Measurements from ENCODE around the gene SATB1. TPM values are rescaled to one million over a fixed set of nuclear protein-coding genes. Genes with fewer than 3 reads are reported as not detected.

SATB1 gene
- total RNA-seq, 1 experiment from 2014 or later: 16.6 TPM

DNA sequence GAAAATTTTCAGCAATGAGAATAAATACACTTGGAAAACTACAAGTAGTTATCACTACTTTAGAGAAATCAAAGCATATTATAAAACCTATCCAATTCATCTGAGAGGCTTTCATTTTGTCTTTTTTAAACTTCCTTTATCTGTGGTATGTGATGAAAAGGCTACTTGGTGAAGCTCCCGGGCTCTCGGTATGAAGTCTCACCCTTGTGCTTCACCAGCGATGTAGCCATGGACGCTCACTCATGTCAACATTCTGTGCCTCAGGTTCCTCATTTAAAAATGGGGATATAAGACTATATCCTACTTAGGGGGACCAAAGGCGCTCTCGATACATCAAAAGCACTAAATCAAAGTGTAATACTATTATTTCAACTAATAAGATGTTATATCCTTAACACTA lies 14.9 kb downstream of the SATB1 start:
- CTCF ChIA-PET: no interaction called here
- TF ChIP-seq, protein P1, sequence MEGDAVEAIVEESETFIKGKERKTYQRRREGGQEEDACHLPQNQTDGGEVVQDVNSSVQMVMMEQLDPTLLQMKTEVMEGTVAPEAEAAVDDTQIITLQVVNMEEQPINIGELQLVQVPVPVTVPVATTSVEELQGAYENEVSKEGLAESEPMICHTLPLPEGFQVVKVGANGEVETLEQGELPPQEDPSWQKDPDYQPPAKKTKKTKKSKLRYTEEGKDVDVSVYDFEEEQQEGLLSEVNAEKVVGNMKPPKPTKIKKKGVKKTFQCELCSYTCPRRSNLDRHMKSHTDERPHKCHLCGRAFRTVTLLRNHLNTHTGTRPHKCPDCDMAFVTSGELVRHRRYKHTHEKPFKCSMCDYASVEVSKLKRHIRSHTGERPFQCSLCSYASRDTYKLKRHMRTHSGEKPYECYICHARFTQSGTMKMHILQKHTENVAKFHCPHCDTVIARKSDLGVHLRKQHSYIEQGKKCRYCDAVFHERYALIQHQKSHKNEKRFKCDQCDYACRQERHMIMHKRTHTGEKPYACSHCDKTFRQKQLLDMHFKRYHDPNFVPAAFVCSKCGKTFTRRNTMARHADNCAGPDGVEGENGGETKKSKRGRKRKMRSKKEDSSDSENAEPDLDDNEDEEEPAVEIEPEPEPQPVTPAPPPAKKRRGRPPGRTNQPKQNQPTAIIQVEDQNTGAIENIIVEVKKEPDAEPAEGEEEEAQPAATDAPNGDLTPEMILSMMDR (IDR thresholded peaks at IDR 0.05; ENCODE audit: unreplicated experiment): no peak
- no peak for DNase-seq
- H3K4me1 Mint-ChIP-seq (ENCODE audit: low read depth, unreplicated experiment): no peaks in the 10 kb centered on the region
- BruUV-seq (replicated peaks): no TSS peak
- intact Hi-C loops (cut with micrococcal nuclease; ENCODE audit: unreplicated experiment): no loop called here
- H3K27ac Mint-ChIP-seq (ENCODE audit: unreplicated experiment): no peak overlapping the region
- no peaks in the 10 kb centered on the region for H3K36me3 Mint-ChIP-seq (ENCODE audit: insufficient read depth, unreplicated experiment)
- H3K4me3 Mint-ChIP-seq (ENCODE audit: low read depth, unreplicated experiment): no peak overlapping the region
- H3K27me3 Mint-ChIP-seq (ENCODE audit: unreplicated experiment): no peaks in the 10 kb centered on the region
- H3K9me3 Mint-ChIP-seq (ENCODE audit: low read depth, unreplicated experiment): no peaks in the 10 kb centered on the region

DNA sequence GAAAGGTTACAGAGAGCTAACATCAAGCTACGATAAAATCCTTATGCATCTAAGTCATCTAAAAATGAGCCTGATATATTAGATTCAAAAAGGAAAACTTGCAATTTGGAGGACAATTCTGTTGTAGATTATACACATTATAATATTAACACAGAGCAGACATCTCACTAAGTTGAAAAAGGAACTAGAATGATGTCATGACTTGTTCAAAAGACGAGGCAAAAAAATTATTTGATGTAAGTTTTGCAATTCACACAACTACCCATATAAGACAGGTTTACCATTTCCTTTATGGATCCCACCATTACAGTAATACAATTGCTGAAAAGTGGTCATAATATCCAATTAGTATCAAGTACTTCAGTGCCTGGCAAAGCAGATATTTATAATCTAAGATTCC lies 15.9 kb downstream of the SATB1 start:
- BruUV-seq (replicated peaks): no TSS peak
- no peak overlapping the region for H3K4me3 Mint-ChIP-seq (ENCODE audit: low read depth, unreplicated experiment)
- no peak for DNase-seq
- TF ChIP-seq, protein P1 (IDR thresholded peaks at IDR 0.05; ENCODE audit: unreplicated experiment): no peak
- H3K27me3 Mint-ChIP-seq (ENCODE audit: unreplicated experiment): no peaks in the 10 kb centered on the region
- no peak overlapping the region for H3K27ac Mint-ChIP-seq (ENCODE audit: unreplicated experiment)
- intact Hi-C loops (cut with micrococcal nuclease; ENCODE audit: unreplicated experiment): no loop called here
- H3K9me3 Mint-ChIP-seq (ENCODE audit: low read depth, unreplicated experiment): no peaks in the 10 kb centered on the region
- CTCF ChIA-PET: no interaction called here
- no peaks in the 10 kb centered on the region for H3K36me3 Mint-ChIP-seq (ENCODE audit: insufficient read depth, unreplicated experiment)
- H3K4me1 Mint-ChIP-seq (ENCODE audit: low read depth, unreplicated experiment): no peaks in the 10 kb centered on the region

DNA sequence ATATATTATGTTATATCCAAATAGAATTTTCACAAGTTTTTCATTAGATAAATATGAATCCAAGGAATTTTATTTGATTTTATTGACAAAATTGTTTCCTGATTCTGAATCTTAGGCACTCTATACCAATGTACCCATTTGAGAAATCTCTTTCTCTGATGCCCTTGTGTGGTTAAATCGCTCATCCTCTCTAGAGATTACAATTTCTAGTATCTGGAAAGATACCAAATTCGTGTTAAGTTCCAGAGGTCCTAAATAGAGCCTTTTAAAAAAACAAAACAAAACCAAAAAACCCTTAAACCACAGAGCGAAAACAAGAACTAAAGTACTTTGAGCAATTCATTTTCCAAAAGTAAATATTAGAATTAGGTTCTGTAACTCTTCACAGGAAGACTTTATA lies 20.0 kb downstream of the SATB1 start:
- intact Hi-C loops (cut with micrococcal nuclease; ENCODE audit: unreplicated experiment): no loop called here
- no peak overlapping the region for H3K27ac Mint-ChIP-seq (ENCODE audit: unreplicated experiment)
- BruUV-seq (replicated peaks): no TSS peak

DNA sequence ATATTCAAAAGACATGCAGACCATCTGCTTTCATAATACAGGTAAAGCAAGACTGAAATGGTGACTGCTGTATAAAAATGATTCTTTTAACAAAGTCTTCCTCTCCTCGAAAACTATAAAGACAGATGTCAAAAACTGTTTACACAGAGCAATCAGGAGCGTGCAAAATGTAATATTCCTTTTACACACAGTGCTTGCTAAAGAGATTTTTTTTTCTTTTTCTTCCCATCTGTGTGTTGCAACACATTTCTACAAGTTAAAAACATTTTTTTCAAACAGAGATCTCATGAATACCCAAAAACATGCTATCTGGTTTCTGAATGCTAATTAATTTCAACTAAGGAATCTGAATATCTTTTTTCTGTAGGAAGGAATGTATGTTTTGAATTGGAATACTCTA lies 22.1 kb downstream of the SATB1 start:
- Mint-ChIP-seq H3K9me3 (ENCODE audit: low read depth, unreplicated experiment) (no peaks in the 10 kb centered on the region), H3K36me3 (ENCODE audit: insufficient read depth, unreplicated experiment) (no peaks in the 10 kb centered on the region), H3K4me3 (ENCODE audit: low read depth, unreplicated experiment) (no peak overlapping the region), H3K27me3 (ENCODE audit: unreplicated experiment) (no peaks in the 10 kb centered on the region), H3K27ac (ENCODE audit: unreplicated experiment) (no peak overlapping the region), H3K4me1 (ENCODE audit: low read depth, unreplicated experiment) (no peaks in the 10 kb centered on the region)
- BruUV-seq (replicated peaks): no TSS peak
- intact Hi-C loops (cut with micrococcal nuclease; ENCODE audit: unreplicated experiment): no loop called here
- TF ChIP-seq, protein P1 (IDR thresholded peaks at IDR 0.05; ENCODE audit: unreplicated experiment): no peak
- DNase-seq: no peak
- CTCF ChIA-PET: no interaction called here

More for the DNA sequence above, 20.0 kb downstream of the SATB1 start:
- Mint-ChIP-seq H3K27me3 (ENCODE audit: unreplicated experiment) (no peaks in the 10 kb centered on the region), H3K36me3 (ENCODE audit: insufficient read depth, unreplicated experiment) (no peaks in the 10 kb centered on the region), H3K4me3 (ENCODE audit: low read depth, unreplicated experiment) (no peak overlapping the region), H3K9me3 (ENCODE audit: low read depth, unreplicated experiment) (no peaks in the 10 kb centered on the region), H3K4me1 (ENCODE audit: low read depth, unreplicated experiment) (no peaks in the 10 kb centered on the region)
- CTCF ChIA-PET: no interaction called here
- TF ChIP-seq, protein P1 (IDR thresholded peaks at IDR 0.05; ENCODE audit: unreplicated experiment): no peak
- DNase-seq: no peak

Measured in Calu3 (cell line).